GM12874 (cell line): ENCODE measurements around the gene SPRYD4.

Source experiments
- CTCF ChIP-seq: IDR thresholded peaks from 2 replicates; pipeline ENCODE4 v1.5.1; 2011; ENCODE audit warnings: low read depth, mild to moderate bottlenecking, control low read depth, low read length, moderate library complexity; ENCODE audit not compliant: insufficient read depth

SPRYD4 gene

GRCh38 chr12:56461235-56462159 is 6.9 kb upstream of the SPRYD4 start:
- TF ChIP-seq CTCF: no peak

- TF ChIP-seq CTCF: no peak
Measured at GRCh38 chr12:56462565-56462964, 5.8 kb upstream of the SPRYD4 start.

- TF ChIP-seq CTCF: no peak
Measured at GRCh38 chr12:56469007-56469930, 891 bp downstream of the SPRYD4 start.

GRCh38 chr12:56474389-56474788 is 6.0 kb downstream of the SPRYD4 start:
- TF ChIP-seq CTCF: no peak

GRCh38 chr12:56476143-56476542 is 7.8 kb downstream of the SPRYD4 start:
- no peak for TF ChIP-seq CTCF

GRCh38 chr12:56476972-56477432 is 8.6 kb downstream of the SPRYD4 start:
- TF ChIP-seq CTCF: no peak
